SK-N-SH (cell line): ENCODE results near the gene EBLN1. TPM values are rescaled to one million over a fixed set of nuclear protein-coding genes. Genes with fewer than 3 reads are reported as not detected.

Source experiments
- CTCF ChIA-PET: fragments of 300-600, 350-600 bp; formaldehyde crosslinking; extraction: SDS; loops from one replicate; lab custom pipeline; 2021; lab: Yijun Ruan, JAX
- POLR2A ChIA-PET: fragments of 350-600 bp; sonication (Branson Sonifier 250); formaldehyde crosslinking; extraction: SDS; loops from one replicate; lab custom pipeline; 2020; ENCODE audit warnings: antibody characterized with exemption, inconsistent platforms; lab: Yijun Ruan, JAX
- DNase-seq: peaks from one replicate; pipeline ENCODE4 v3.0.0; 2012
- H2AFZ ChIP-seq: fragments of 200-600 bp; sonication (generic); 2 replicates; pipeline ENCODE4 v1.8.1; 2016; ENCODE audit warnings: antibody characterized with exemption, mild to moderate bottlenecking, low read depth
- H3F3A ChIP-seq: fragments of 200-600 bp; sonication (generic); replicated peaks from 2 replicates; pipeline ENCODE3; 2016; ENCODE audit warnings: antibody characterized with exemption, mild to moderate bottlenecking; ENCODE audit not compliant: insufficient read depth
- H3K27ac ChIP-seq, 2 experiments: fragments of 200-500 bp in 1 of 2; fragments of 200-600 bp in 1 of 2; sonication (Bioruptor generic) in 1 of 2; sonication (generic), shearing (Covaris generic) in 1 of 2; 2 replicates each; pipeline versions ENCODE4 v1.5.1 to v1.6.1; 2014 to 2016; ENCODE audit warnings: low read depth in 2 of 2, inconsistent platforms in 1 of 2, low read length in 1 of 2, mild to moderate bottlenecking in 1 of 2, mixed read lengths in 1 of 2
- H3K27me3 ChIP-seq: fragments of 200-600 bp; sonication (generic), shearing (Covaris generic); 2 replicates; pipeline ENCODE4 v1.6.1; 2016; ENCODE audit warnings: mixed run types; ENCODE audit not compliant: insufficient read depth
- H3K36me3 ChIP-seq, 2 experiments: fragments of 200-500 bp in 1 of 2; fragments of 200-600 bp in 1 of 2; sonication (Bioruptor generic) in 1 of 2; sonication (generic) in 1 of 2; replicated peaks in 1 of 2; 2 replicates each; pipeline versions ENCODE3 to v1.5.1; 2014 to 2016; ENCODE audit warnings: low read length in 1 of 2, mild to moderate bottlenecking in 1 of 2; ENCODE audit not compliant: insufficient read depth in 2 of 2, control insufficient read depth in 1 of 2
- H3K4me1 ChIP-seq, 2 experiments: fragments of 200-500 bp in 1 of 2; fragments of 200-600 bp in 1 of 2; sonication (Bioruptor generic) in 1 of 2; sonication (generic), shearing (Covaris generic) in 1 of 2; 2 replicates each; pipeline versions ENCODE4 v1.5.1 to v1.6.1; 2014 to 2016; ENCODE audit warnings: low read depth in 1 of 2, low read length in 1 of 2, mixed run types in 1 of 2; ENCODE audit not compliant: insufficient read depth in 2 of 2, control insufficient read depth in 1 of 2
- H3K4me2 ChIP-seq: fragments of 200-600 bp; sonication (generic), shearing (Covaris generic); 2 replicates; pipeline ENCODE4 v1.6.1; 2017; ENCODE audit warnings: mixed run types
- H3K4me3 ChIP-seq, 2 experiments: fragments of 200-500 bp in 1 of 2; fragments of 200-600 bp in 1 of 2; sonication (Bioruptor generic) in 1 of 2; sonication (generic), shearing (Covaris generic) in 1 of 2; 2 replicates each; pipeline versions ENCODE4 v1.5.1 to v1.8.1; 2014 to 2016; ENCODE audit warnings: low read depth in 2 of 2, inconsistent platforms in 1 of 2, low read length in 1 of 2, mild to moderate bottlenecking in 1 of 2, mixed read lengths in 1 of 2, moderate library complexity in 1 of 2
- H3K79me2 ChIP-seq: fragments of 200-600 bp; sonication (generic); 2 replicates; pipeline ENCODE4 v1.8.1; 2017; ENCODE audit warnings: mild to moderate bottlenecking; ENCODE audit not compliant: insufficient read depth
- H3K9ac ChIP-seq: fragments of 200-600 bp; sonication (generic); 2 replicates; pipeline ENCODE4 v1.6.1; 2017; ENCODE audit warnings: mixed run types
- H3K9me2 ChIP-seq: fragments of 200-600 bp; sonication (generic); 2 replicates; pipeline ENCODE4 v1.6.1; 2017; ENCODE audit warnings: mixed run types
- H3K9me3 ChIP-seq: fragments of 200-600 bp; sonication (generic); 2 replicates; pipeline ENCODE4 v1.6.1; 2017; ENCODE audit warnings: mixed run types, mild to moderate bottlenecking, moderate library complexity
- H4K20me1 ChIP-seq: fragments of 200-600 bp; sonication (generic); 2 replicates; pipeline ENCODE4 v1.6.1; 2017; ENCODE audit warnings: mild to moderate bottlenecking, mixed run types; ENCODE audit not compliant: insufficient read depth
- EP300 ChIP-seq, 2 experiments: IDR thresholded peaks; 2 replicates each; pipeline versions ENCODE4 v1.4.0 to v1.6.1; 2012; ENCODE audit warnings: borderline replicate concordance in 1 of 2, low read depth in 1 of 2, low read length in 1 of 2
- FOSL2 ChIP-seq: IDR thresholded peaks from 2 replicates; pipeline ENCODE4 v1.4.0; 2012; ENCODE audit warnings: low read depth, mild to moderate bottlenecking, moderate library complexity, borderline replicate concordance
- FOXM1 ChIP-seq: IDR thresholded peaks from 2 replicates; pipeline ENCODE4 v1.4.0; 2012; ENCODE audit warnings: low read depth, mild to moderate bottlenecking
- GABPA ChIP-seq: IDR thresholded peaks from 2 replicates; pipeline ENCODE4 v1.4.0; 2012; ENCODE audit warnings: low read depth, mild to moderate bottlenecking
- GATA2 ChIP-seq: sonication (generic); formaldehyde crosslinking; IDR thresholded peaks from 2 replicates; pipeline ENCODE4 v1.5.0; 2020; ENCODE audit warnings: mild to moderate bottlenecking, missing genetic modification reagents
- MEF2A ChIP-seq: IDR thresholded peaks from 2 replicates; pipeline ENCODE4 v1.4.0; 2012; ENCODE audit warnings: low read depth, borderline replicate concordance
- MXI1 ChIP-seq: IDR thresholded peaks from 2 replicates; pipeline ENCODE4 v1.6.1; 2012; ENCODE audit warnings: mild to moderate bottlenecking, low read depth, low read length, improper control_type of control experiment
- NRF1 ChIP-seq: IDR thresholded peaks from 2 replicates; pipeline ENCODE4 v1.6.1; 2012; ENCODE audit warnings: low read depth, mild to moderate bottlenecking, low read length
- RAD21 ChIP-seq: IDR thresholded peaks from 2 replicates; pipeline ENCODE4 v1.6.1; 2012; ENCODE audit warnings: mild to moderate bottlenecking, low read length
- RCOR1 ChIP-seq: fragments of 150-350 bp; IDR thresholded peaks from 2 replicates; pipeline ENCODE4 v1.6.1; 2017; ENCODE audit warnings: antibody characterized with exemption, low read length
- RXRA ChIP-seq: IDR thresholded peaks from 2 replicates; pipeline ENCODE4 v1.4.0; 2012; ENCODE audit warnings: low read depth, mild to moderate bottlenecking, borderline replicate concordance
- SIN3A ChIP-seq: IDR thresholded peaks from 2 replicates; pipeline ENCODE4 v1.6.1; 2012; ENCODE audit warnings: low read depth, mild to moderate bottlenecking, low read length, moderate library complexity, borderline replicate concordance
- SMC3 ChIP-seq: IDR thresholded peaks from 2 replicates; pipeline ENCODE4 v1.6.1; 2012; ENCODE audit warnings: low read depth, low read length, improper control_type of control experiment
- TAF1 ChIP-seq: IDR thresholded peaks from 2 replicates; pipeline ENCODE4 v1.6.1; 2012; ENCODE audit warnings: low read depth, mild to moderate bottlenecking, low read length, moderate library complexity, borderline replicate concordance
- TEAD4 ChIP-seq: IDR thresholded peaks from 2 replicates; pipeline ENCODE4 v1.4.0; 2012; ENCODE audit warnings: mild to moderate bottlenecking, borderline replicate concordance; ENCODE audit not compliant: insufficient read depth
- WGBS: methylation state at CpG from one replicate; pipeline ENCODE4 v1.1.6; 2017; ENCODE audit warnings: low lambda C conversion rate; 5-methylcytosine and 5-hydroxymethylcytosine counted together
- polyA plus RNA-seq, 3 experiments: library from polyadenylated mRNA; depleted of rRNA; stranded (reverse); fragments of >200 nt; gene quantifications; 2 replicates each; pipeline ENCODE4 v1.2.3, GENCODE V29; 2012
- TF ChIP-seq, protein P1 (sequence below): IDR thresholded peaks from 2 replicates; pipeline ENCODE4 v1.4.0; 2012; ENCODE audit warnings: low read depth
- TF ChIP-seq, protein P2 (sequence below): fragments of 150-350 bp; IDR thresholded peaks from 2 replicates; pipeline ENCODE4 v1.6.1; 2016; ENCODE audit warnings: mild to moderate bottlenecking, low read depth, low read length
- TF ChIP-seq, protein P3 (sequence below): IDR thresholded peaks from 2 replicates; pipeline ENCODE4; 2012
- TF ChIP-seq, protein P4 (sequence below): IDR thresholded peaks from 2 replicates; pipeline ENCODE4 v1.6.1; 2012; ENCODE audit warnings: mild to moderate bottlenecking, low read depth, low read length, moderate library complexity

EBLN1 gene
- polyA plus RNA-seq, 1 of the 3 experiments (the other 2 are of a cell fraction): not detected

DNA sequence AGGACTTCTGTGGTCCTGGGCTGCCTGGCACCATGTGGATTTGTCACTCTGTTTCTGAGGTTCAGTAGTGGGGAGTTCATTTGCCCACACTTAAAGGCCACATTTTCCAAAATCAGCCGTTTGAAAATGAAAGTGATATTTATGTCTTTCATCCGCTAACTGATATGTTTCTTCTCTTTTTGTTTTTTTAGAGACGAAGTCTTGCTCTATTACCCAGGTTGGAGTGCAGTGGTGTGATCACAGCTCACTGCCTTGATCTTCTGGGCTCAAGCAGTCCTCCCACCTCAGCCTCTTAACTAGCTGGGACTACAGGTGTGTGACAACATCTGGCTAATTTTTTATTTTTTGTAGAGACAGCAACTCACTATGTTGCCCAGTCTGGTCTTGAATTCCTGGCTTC lies 58.6 kb downstream of the EBLN1 start:
- H2AFZ ChIP-seq: no peak overlapping the region
- CTCF ChIA-PET: interaction anchor here (1.0 kb wide), 1 partner anchor 13 kb away, joined by 3 read pairs; no protein-coding TSS in a partner anchor
- H3K36me3 ChIP-seq: no peaks in the 10 kb centered on the region
- H3K9ac ChIP-seq: no peak overlapping the region
- H3K27me3 ChIP-seq: no peaks in the 10 kb centered on the region
- H3K79me2 ChIP-seq: no peaks in the 10 kb centered on the region
- H3K9me3 ChIP-seq: no peaks in the 10 kb centered on the region
- H3K9me2 ChIP-seq: no peaks in the 10 kb centered on the region
- 51% methylated on average over 3 of the region's 3 CpGs for WGBS
- TF ChIP-seq SMC3 (no peak), FOSL2 (no peak), EP300 (IDR thresholded peaks at IDR 0.05; ENCODE audit: borderline replicate concordance in 1 of 2, low read depth in 1 of 2, low read length in 1 of 2) (no peak), MXI1 (no peak), TAF1 (no peak), RXRA (no peak), TEAD4 (no peak), FOXM1 (no peak), GABPA (no peak), RCOR1 (no peak), GATA2 (CRISPR knock-in tag) (no peak), RAD21 (no peak), NRF1 (no peak), MEF2A (no peak), SIN3A (no peak)
- TF ChIP-seq, protein P1, sequence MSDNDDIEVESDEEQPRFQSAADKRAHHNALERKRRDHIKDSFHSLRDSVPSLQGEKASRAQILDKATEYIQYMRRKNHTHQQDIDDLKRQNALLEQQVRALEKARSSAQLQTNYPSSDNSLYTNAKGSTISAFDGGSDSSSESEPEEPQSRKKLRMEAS: no peak
- TF ChIP-seq, protein P2, sequence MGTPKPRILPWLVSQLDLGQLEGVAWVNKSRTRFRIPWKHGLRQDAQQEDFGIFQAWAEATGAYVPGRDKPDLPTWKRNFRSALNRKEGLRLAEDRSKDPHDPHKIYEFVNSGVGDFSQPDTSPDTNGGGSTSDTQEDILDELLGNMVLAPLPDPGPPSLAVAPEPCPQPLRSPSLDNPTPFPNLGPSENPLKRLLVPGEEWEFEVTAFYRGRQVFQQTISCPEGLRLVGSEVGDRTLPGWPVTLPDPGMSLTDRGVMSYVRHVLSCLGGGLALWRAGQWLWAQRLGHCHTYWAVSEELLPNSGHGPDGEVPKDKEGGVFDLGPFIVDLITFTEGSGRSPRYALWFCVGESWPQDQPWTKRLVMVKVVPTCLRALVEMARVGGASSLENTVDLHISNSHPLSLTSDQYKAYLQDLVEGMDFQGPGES: no peak
- TF ChIP-seq, protein P3, sequence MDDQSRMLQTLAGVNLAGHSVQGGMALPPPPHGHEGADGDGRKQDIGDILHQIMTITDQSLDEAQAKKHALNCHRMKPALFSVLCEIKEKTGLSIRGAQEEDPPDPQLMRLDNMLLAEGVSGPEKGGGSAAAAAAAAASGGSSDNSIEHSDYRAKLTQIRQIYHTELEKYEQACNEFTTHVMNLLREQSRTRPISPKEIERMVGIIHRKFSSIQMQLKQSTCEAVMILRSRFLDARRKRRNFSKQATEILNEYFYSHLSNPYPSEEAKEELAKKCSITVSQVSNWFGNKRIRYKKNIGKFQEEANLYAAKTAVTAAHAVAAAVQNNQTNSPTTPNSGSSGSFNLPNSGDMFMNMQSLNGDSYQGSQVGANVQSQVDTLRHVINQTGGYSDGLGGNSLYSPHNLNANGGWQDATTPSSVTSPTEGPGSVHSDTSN: no peak
- TF ChIP-seq, protein P4, sequence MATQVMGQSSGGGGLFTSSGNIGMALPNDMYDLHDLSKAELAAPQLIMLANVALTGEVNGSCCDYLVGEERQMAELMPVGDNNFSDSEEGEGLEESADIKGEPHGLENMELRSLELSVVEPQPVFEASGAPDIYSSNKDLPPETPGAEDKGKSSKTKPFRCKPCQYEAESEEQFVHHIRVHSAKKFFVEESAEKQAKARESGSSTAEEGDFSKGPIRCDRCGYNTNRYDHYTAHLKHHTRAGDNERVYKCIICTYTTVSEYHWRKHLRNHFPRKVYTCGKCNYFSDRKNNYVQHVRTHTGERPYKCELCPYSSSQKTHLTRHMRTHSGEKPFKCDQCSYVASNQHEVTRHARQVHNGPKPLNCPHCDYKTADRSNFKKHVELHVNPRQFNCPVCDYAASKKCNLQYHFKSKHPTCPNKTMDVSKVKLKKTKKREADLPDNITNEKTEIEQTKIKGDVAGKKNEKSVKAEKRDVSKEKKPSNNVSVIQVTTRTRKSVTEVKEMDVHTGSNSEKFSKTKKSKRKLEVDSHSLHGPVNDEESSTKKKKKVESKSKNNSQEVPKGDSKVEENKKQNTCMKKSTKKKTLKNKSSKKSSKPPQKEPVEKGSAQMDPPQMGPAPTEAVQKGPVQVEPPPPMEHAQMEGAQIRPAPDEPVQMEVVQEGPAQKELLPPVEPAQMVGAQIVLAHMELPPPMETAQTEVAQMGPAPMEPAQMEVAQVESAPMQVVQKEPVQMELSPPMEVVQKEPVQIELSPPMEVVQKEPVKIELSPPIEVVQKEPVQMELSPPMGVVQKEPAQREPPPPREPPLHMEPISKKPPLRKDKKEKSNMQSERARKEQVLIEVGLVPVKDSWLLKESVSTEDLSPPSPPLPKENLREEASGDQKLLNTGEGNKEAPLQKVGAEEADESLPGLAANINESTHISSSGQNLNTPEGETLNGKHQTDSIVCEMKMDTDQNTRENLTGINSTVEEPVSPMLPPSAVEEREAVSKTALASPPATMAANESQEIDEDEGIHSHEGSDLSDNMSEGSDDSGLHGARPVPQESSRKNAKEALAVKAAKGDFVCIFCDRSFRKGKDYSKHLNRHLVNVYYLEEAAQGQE: no peak
- TF ChIP-seq, all 33 proteins: peak for 0
- POLR2A ChIA-PET: no interaction called here
- Histone ChIP-seq H3K4me2 (no peak overlapping the region), H3K27ac (no peak overlapping the region), H4K20me1 (no peaks in the 10 kb centered on the region), H3K4me1 (no peaks in the 10 kb centered on the region), H3K4me3 (no peak overlapping the region), H3F3A (no peaks in the 10 kb centered on the region)
- DNase-seq: no peak

Other genes with a start within 250 kb of the EBLN1 start
- gene DNAJC1, start 214.3 kb downstream of the EBLN1 start, polyA plus RNA-seq (2012; rRNA removed): 8.0 and 9.3 TPM in 2 replicates
- 26.9 and 36.5 TPM in 2 replicates for gene COMMD3, start 98.4 kb upstream of the EBLN1 start, polyA plus RNA-seq (2012; rRNA removed)
- 15.5 and 18.4 TPM in 2 replicates for gene BMI1, start 103.1 kb upstream of the EBLN1 start, polyA plus RNA-seq (2012; rRNA removed)
- gene SPAG6, start 127.5 kb upstream of the EBLN1 start, polyA plus RNA-seq (2012; rRNA removed): 0.54 and 0.77 TPM in 2 replicates